ENCODE measurements around the gene EFCAB5.
"Not testable (repeated sequence)": the region's sequence is repeated elsewhere in the genome, so short reads cannot be mapped to it uniquely, and the experiment has no call there.

EFCAB5 gene

DNA sequence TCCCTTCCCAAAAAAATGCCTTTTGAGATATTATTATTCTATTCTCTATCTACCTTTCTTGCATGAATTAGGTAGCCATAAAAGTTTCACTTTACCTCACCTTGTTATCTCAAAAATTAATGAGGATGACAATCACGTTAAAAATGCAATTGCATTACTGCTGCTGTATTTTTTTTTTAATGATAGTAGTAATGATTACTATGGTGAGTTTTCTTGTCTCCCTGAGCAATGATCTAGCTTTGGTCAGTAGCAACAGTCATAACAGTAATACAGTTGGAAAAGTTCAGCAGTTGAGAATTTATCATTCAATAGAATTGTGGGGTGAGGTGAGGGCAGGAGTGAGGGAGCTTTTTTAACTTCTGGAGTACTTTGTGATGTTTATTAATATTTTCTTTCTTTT lies at the start of gene EFCAB5:
Gene EFCAB5 (plus strand): TSS at position 301 of the 400 bp plus-strand sequence. CDS start 163 bp downstream, outside the sequence.
- DNase-seq (ENCODE audit: low spot score), result no peak

DNA sequence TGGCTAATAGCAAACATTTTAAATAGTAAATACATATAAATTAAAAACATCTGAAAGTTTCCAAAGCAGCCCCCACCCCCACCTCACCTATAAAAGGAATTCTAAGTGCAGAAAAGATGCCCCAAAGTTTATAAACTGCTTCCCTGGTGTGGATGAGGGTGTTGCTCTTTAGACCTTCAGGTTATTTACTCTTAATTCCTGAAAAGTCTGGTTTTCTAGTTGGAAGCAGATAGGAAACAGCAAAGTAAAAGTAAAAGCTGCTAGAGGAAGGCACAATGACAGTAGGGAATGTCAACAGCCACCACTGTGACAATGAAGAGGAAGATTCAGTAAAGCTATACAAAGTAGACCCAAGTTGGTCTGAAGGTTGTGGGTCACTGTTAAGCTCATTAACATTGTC lies 49.2 kb upstream of the EFCAB5 start:
- no peak for DNase-seq (ENCODE audit: low spot score)

DNA sequence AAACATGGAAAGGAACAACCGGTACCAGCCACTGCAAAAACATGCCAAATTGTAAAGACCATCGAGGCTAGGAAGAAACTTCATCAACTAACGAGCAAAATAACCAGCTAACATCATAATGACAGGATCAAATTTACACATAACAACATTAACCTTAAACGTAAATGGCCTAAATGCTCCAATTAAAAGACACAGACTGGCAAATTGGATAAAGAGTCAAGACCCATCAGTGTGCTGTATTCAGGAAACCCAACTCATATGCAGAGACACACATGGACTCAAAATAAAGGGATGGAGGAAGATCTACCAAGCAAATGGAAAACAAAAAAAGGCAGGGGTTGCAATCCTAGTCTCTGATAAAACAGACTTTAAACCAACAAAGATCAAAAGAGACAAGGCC lies 44.3 kb upstream of the EFCAB5 start:
- DNase-seq (ENCODE audit: low spot score), result not testable (repeated sequence)

GRCh38 chr17:29903471-29903870 lies 38.0 kb upstream of the EFCAB5 start:
- DNase-seq (ENCODE audit: low spot score), result no peak

- DNase-seq (ENCODE audit: low spot score), result no peak
Measured at GRCh38 chr17:29905086-29905878, 36.2 kb upstream of the EFCAB5 start.

DNA sequence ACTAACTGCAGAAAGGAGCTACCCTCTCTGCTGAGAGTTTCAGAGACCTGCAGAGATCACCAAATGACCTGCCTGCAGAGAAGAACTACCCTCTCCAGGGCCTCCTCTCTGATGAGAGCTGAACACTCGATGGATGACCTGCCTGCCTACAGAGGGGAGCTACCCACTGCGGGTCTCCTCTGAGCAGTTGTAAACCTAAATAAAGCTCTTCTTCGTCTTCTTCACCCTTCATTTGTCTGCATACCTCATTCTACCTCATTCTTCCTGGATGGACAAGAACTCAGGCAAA lies 35.6 kb upstream of the EFCAB5 start:
- no peak for DNase-seq (ENCODE audit: low spot score)

DNA sequence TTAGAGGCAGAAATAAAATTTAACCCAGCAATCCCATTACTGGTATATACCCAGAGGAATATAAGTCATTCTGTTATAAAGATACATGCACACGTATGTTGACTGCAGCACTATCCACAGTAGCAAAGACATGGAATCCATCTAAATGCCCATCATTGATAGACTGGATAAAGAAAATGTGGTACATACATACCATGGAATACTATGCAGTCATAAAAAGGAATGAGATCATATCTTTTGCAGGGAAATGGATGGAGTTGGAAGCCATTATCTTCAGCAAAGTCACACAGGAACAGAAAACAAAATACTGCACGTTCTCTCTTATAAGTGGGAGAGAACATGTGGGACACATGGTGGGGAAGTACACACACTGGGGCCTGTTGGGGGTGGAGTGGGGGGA lies 34.5 kb upstream of the EFCAB5 start:
- no peak for DNase-seq (ENCODE audit: low spot score)

- DNase-seq (ENCODE audit: low spot score), result no peak
Measured at GRCh38 chr17:29909236-29910003, 32.0 kb upstream of the EFCAB5 start.

DNA sequence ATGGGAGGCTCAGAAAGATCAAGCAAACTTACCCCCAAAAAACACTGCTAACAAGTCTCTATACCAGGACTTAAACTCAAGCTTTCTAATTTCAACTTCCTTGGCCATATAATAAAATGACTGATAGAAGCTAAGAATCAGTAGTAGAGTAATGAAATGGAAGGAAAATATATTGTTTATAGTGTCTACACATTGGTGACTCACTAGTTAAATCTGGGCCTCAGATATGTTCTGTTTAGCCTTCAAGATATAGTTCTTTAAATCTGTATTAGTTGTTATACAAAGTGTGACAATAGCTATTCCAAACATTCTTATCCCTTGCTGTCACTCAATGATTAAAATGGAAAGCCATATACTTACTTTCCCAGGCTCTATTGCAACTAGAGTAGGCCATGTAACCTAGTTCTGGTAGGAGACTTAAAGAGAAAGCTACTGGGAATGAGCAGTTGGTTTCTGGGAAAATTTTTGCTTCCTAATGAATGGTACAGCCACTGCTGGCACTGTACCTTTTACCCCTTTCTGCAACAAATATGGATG lies 29.7 kb upstream of the EFCAB5 start:
- DNase-seq (ENCODE audit: low spot score), result no peak

GRCh38 chr17:29914819-29915537 lies 26.5 kb upstream of the EFCAB5 start:
- DNase-seq (ENCODE audit: low spot score), result no peak

- DNase-seq (ENCODE audit: low spot score), result no peak
Measured at GRCh38 chr17:29918016-29918415, 23.4 kb upstream of the EFCAB5 start.

DNA sequence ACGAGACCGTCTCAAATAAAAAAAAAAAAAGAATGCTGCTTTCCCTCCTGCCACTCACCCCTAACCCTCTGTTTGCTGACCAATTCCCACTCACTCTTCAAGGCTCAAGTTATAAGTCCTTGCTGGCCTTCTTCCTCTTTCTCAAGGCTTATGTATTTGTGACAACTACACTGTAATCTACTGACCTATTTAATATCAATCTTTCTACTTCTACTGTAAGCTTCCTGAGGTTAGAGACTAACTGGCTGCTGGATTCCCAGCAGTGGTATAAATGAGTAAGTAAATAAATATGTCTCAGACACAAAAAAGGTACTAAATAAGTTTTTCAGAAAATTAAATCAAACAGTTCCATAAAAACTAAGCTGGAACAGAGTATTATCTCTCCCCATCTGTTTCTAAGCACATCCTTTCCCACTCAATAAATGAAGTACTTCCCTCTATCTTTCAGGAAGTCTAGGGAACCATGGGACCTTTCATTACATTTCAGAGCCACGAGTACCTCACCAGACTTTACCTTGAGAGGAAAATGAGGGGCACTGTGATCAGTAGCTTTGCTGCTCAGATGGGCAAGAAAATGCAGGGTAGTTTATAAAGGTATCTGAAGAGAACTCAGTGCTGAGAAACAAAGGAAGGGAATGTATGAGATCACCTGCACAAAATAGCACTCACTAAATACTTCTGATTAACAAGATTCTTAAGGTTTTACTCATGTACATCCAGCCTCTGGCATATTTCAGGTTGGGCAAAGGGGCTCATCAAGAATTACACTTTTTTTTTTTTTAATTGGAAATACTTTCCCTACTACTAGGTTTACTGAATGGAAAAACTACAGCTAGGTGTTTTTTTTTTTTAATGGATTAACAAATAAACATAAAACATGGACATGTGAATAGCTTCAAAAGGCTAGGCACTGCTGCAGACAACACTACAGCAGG lies 22.2 kb upstream of the EFCAB5 start:
- no peak for DNase-seq (ENCODE audit: low spot score)

DNA sequence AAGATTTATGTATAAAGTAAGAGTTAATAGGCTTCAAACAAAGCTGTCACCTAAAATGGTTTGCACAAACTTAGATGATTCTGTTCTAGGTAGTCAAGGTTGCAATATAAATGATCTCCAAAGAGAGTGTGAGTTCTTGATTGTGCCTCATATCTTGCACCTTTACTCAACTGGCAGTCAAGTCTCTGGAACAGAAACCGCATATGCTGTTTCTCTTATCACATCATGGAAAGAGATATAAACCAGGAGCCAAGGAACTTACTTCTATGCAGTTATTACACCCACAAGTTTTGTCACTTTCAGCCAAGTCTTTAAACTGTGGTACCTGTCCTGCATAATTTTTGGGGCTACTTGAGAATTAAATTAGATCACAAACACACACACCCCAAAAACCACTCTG lies 16.6 kb upstream of the EFCAB5 start:
- DNase-seq (ENCODE audit: low spot score), result no peak

GRCh38 chr17:29927546-29927945 lies 13.9 kb upstream of the EFCAB5 start:
- DNase-seq (ENCODE audit: low spot score), result no peak

DNA sequence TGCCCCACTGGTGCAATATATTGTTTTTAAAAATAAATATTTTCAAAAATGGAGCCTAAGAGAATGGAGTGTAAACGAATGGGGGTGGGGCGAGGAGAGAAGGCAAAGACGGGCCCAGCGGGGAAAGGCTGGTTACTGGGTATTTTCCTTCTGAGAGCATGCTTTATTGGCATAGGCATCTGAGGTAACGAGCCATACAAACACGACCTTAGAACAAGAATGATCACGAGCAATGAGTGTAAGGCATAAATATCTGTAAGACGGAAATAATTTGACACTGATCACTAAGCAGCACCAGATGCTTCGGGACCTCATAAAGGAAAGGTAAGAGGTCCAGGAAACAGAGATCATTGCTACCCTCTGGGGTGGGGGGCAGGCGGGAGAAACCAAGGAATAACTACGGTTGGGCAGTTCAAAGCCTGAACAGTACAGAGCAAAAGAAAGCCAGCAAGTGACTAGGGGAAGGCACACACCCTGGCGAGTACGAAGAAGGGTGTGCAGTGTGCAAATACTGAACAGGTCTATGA lies 12.4 kb upstream of the EFCAB5 start:
- no peak for DNase-seq (ENCODE audit: low spot score)

DNA sequence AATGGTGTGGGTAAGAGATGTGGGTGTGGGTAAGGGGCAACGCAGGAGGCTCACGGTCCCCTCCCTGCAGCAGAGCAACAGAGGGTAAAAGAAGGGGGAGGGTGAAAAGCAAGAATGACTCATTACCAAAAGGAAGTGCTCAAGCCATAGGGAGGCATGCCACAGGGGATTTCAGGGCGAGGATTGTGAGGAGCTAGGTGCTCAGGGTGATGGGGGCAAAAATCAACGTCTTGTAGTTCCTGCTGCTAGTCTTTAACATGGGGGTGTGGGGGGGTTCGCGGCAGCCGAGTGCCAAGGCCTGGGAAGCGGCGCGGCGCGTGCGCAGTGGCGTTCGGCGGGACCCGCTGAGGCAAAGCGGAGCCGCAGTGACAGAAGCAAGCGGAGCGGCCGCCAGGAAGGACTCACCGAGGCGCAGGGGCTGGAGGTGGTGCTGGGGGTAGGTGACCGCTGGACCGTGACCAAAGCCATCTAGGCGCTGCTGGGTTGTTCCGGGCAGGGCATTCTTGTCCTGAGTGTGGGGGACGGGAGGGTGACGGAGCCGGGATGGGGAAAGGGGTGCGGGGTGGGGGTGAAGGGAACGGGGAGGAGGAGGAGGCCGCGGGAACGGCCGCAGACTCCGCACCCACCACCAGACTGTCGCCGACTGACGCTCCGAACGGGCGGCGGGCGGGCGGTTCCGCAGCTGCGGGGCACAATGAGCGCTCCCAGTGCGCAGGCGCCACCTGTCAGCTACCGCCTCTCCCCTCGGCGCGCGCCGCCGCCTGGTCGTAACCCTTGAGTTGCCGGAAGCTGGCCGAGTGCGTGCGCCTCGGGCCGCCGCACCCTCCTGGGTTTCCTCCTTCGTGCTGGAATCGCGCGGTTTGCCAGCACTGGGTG lies 11.7 kb upstream of the EFCAB5 start, which contains the start of gene SSH2:
Gene SSH2 (minus strand): TSS at position 696 of the 876 bp plus-strand sequence. CDS start 228 bp downstream, at position 468.
- peak; percentile 96 for DNase-seq (ENCODE audit: low spot score)

- DNase-seq (ENCODE audit: low spot score), result no peak
Measured at GRCh38 chr17:29930409-29931010, 10.9 kb upstream of the EFCAB5 start.

DNA sequence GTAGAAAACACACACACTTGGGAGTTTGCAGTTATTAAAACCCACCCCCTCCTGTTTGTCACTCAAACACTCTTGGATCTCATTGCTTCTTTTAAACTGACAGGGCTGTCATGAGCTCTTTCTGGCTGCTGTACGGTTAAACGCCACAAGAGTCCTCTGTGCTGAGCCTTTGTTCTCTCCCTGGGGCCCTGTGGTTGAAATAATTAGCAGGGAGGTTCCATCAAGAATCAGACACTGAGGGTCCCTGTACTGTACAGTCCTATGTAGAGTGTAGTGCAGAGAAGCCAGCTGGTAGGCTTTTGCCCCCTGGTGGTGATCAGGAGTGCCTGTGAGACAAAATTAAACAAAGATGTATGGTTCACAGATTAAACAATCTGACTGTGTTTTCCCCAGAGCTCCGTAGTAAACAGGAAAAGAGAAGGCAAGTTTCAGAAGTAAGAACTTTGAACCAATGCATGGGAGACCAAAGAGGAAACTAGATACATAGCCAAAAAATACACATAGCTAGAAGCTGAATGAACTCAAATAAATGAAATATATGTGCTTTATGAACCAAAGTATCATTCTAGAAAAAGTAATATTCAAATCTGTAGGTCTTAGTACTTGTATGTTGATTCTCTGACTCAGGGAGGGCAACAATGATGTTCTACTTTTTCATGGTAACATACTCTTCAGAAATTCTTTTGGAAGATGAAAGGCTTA lies 10.1 kb upstream of the EFCAB5 start:
- peak; percentile 77 for DNase-seq (ENCODE audit: low spot score)

DNA sequence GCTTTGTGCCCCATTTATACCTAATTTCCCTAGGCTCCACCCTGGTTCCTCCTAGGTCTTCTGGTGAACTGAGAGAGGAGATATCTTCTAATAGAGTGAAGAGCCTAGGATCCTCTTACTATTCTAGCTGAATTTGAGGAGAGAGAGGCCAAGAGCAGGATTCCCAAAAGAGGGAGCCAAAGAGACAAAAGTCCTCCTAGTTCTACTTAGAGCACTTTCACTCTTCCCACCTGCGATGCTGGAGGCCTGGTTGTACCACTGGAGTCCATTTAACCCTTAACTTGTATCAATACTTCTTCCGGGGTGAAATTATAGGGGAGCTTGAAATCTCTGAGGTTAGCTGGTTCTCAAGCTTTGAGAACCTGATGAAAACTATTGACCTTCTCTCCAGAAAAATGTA lies 8.1 kb upstream of the EFCAB5 start:
- no peak for DNase-seq (ENCODE audit: low spot score)

All from ecto neural progenitor cell (in vitro differentiated cells).